Ovary (tissue), 9 donors: Measurements from ENCODE around the gene CHST13. TPM values are rescaled to one million over a fixed set of nuclear protein-coding genes. Genes with fewer than 3 reads are reported as not detected.

Source experiments
- DNase-seq, 5 donors: peaks; one replicate each; pipeline ENCODE4 v3.0.0-alpha.2; 2019 to 2020
- H3K27ac ChIP-seq, 2 donors: fragments of 200-600 bp; one replicate each; pipeline versions ENCODE4 v1.5.1 to v1.8.0; 2019 to 2022
- H3K27me3 ChIP-seq: fragments of 200-600 bp; one replicate; pipeline ENCODE4 v1.8.0; 2022
- H3K36me3 ChIP-seq: fragments of 200-600 bp; sonication (generic); one replicate; pipeline ENCODE4 v1.5.1; 2019
- H3K4me1 ChIP-seq: one replicate; pipeline ENCODE4 v1.8.1; 2013; ENCODE audit warnings: mild to moderate bottlenecking, moderate library complexity; ENCODE audit not compliant: insufficient read depth
- H3K4me3 ChIP-seq: fragments of 200-600 bp; sonication (generic); one replicate; pipeline ENCODE4 v1.5.1; 2017
- H3K9me3 ChIP-seq, 2 donors: fragments of 200-600 bp in 1 of 2; sonication (generic) in 1 of 2; one replicate each; pipeline versions ENCODE4 v1.5.1 to v1.8.1; 2013 to 2019; ENCODE audit warnings: mild to moderate bottlenecking in 1 of 2, moderate library complexity in 1 of 2
- CTCF ChIP-seq, 3 donors: fragments of 450-650 bp in 2 of 3; fragments of 200-600 bp in 1 of 3; IDR thresholded peaks; one replicate each; pipeline versions ENCODE4 v1.5.1 to v1.8.0; 2016 to 2022; ENCODE audit warnings: antibody characterized with exemption in 3 of 3, mild to moderate bottlenecking in 1 of 3
- EP300 ChIP-seq: sonication (generic); formaldehyde crosslinking; IDR thresholded peaks from one replicate; pipeline ENCODE4 v1.6.1; 2017; ENCODE audit warnings: antibody characterized with exemption
- POLR2A ChIP-seq: fragments of 450-650 bp; IDR thresholded peaks from one replicate; pipeline ENCODE4 v1.6.1; 2017; ENCODE audit warnings: antibody characterized with exemption, mild to moderate bottlenecking, moderate library complexity
- WGBS, 3 donors: extraction: QIAGEN DNeasy Blood & Tissue Kit in 1 of 3; methylation state at CpG; one replicate each; pipeline versions ENCODE4 v1.1.5 to v1.1.7; 2013 to 2017; 5-methylcytosine and 5-hydroxymethylcytosine counted together
- intact Hi-C, 4 donors: fragments of 100-400 bp; cut with DNase I; formaldehyde crosslinking; loops; one replicate each; pipeline versions ENCODE4 v1.11.0 to v1.15.1; 2022 to 2023
- polyA plus RNA-seq, 2 donors: library from polyadenylated mRNA; stranded (reverse); fragments of 200-250 nt in 1 of 2; fragments of 350-450 nt in 1 of 2; fragmentation: Illumina TruSeq in 1 of 2; extraction: RNeasy Lipid Tissue Mini Kit (QIAGEN cat#74804) in 1 of 2; gene quantifications; one replicate each; pipeline ENCODE4 v1.2.3, GENCODE V29; 2013 to 2014
- total RNA-seq, 7 donors: library from RNA; depleted of rRNA in 2 of 7; stranded (reverse); fragments of >200 nt in 2 of 7; fragmentation: NEBNext Ultra II Directional in 3 of 7; extraction: Animal tissue kit (Norgen Biotek cat#: 25700) in 3 of 7; gene quantifications; one replicate each; pipeline versions ENCODE4 v1.1.0 to v1.2.4, GENCODE V29; 2016 to 2023
- donor health status: DM: no; HTN: no; CAD: no; lungs with moderate emphysema.
- donor health status: DM: no; HTN: no; CAD: no.
- donor health status: Bipolar disorder and iron deficiency.
- donor health status: DM: yes; HTN: yes; CAD: no.
- donor health status: DM: no; HTN: no; CAD: no.
- donor health status: DM: yes; HTN: yes; CAD: no.

Gene CHST13
- total and polyA plus RNA-seq, 9 donors = 0.12 to 0.87 (median 0.31) TPM; not detected in 4

GRCh38 chr3:126486360-126486847 lies 37.6 kb upstream of the CHST13 start:
- DNase-seq = no peak
- no peak overlapping the region for H3K27ac ChIP-seq

GRCh38 chr3:126487151-126487771 lies 36.7 kb upstream of the CHST13 start:
- H3K36me3 ChIP-seq = no peaks in the 10 kb centered on the region
- intact Hi-C loops = no loop called here
- no peak for DNase-seq
- H3K27me3 ChIP-seq = no peaks in the 10 kb centered on the region
- H3K4me1 ChIP-seq = no peaks in the 10 kb centered on the region
- no peak overlapping the region for H3K4me3 ChIP-seq
- no peaks in the 10 kb centered on the region for H3K9me3 ChIP-seq
- H3K27ac ChIP-seq = no peak overlapping the region
- WGBS, 3 donors = 55 to 60% (median 56%) methylated on average over 14 to 17 of the region's 17 CpGs
- no peak for TF ChIP-seq CTCF (IDR thresholded peaks at IDR 0.05)

More at GRCh38 chr3:126486360-126486847, 37.6 kb upstream of the CHST13 start:
- 78 to 83% (median 81%) methylated on average over 14 of the region's 14 CpGs for WGBS, 3 donors
- Histone ChIP-seq H3K36me3 (no peaks in the 10 kb centered on the region), H3K27me3 (no peaks in the 10 kb centered on the region), H3K4me1 (no peaks in the 10 kb centered on the region), H3K9me3 (no peaks in the 10 kb centered on the region), H3K4me3 (no peak overlapping the region)
- intact Hi-C loops = no loop called here
- TF ChIP-seq EP300 (no peak), CTCF (IDR thresholded peaks at IDR 0.05) (no peak), POLR2A (no peak)

GRCh38 chr3:126488185-126488584 lies 35.8 kb upstream of the CHST13 start:
- no peak for DNase-seq
- Histone ChIP-seq H3K4me1 (no peaks in the 10 kb centered on the region), H3K27me3 (no peaks in the 10 kb centered on the region), H3K27ac (no peak overlapping the region), H3K9me3 (no peaks in the 10 kb centered on the region), H3K36me3 (no peaks in the 10 kb centered on the region), H3K4me3 (no peak overlapping the region)
- WGBS, 3 donors = 83 to 87% (median 86%) methylated on average over 14 of the region's 14 CpGs
- no peak for TF ChIP-seq EP300
- TF ChIP-seq CTCF (IDR thresholded peaks at IDR 0.05) = no peak
- no peak for TF ChIP-seq POLR2A
- intact Hi-C loops = no loop called here

DNA sequence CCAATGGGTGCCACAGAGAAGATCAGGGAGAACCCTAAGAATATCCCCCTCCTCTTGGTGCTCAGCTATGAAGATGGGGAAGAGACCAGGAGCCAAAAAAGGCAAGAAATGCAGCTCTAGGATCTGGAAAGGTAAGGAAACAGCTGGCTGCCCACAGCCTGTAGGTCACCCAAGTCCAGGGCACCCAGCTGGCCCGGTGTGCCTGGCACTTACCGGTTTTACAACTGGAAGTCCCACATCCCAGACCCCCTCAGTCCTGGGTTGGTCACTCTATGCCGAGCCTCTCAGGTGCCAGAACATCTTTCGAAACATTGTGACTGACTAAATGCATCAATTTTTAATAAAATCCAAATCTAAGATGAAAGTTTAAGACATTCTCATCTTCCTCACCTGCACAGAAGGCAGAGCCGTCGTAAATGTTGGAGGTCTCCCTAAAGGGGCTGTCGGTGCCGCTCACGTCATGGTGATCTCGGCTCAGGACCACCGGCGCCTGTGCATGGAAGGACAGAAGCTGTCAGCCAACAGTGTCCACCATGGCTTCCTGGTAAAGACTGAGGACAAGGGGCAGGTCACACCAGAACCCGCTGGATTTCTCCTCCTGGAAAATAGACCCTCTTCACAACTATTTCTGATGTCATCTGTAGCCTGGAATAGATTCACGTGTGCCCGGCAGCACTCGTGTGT lies 34.9 kb upstream of the CHST13 start:
- Histone ChIP-seq H3K27ac (no peak overlapping the region), H3K9me3 (no peaks in the 10 kb centered on the region), H3K4me1 (no peaks in the 10 kb centered on the region), H3K36me3 (no peaks in the 10 kb centered on the region), H3K27me3 (no peaks in the 10 kb centered on the region), H3K4me3 (no peak overlapping the region)
- TF ChIP-seq CTCF (IDR thresholded peaks at IDR 0.05) (no peak), POLR2A (no peak), EP300 (no peak)
- DNase-seq = no peak
- intact Hi-C loops = no loop called here
- 91 to 93% (median 92%) methylated on average over 16 of the region's 16 CpGs for WGBS, 3 donors
